GM19372 (cell line): ENCODE measurements around the gene TCF12.

Experiments
- ATAC-seq: cut with Tn5 transposase; IDR thresholded peaks from one replicate; pipeline ENCODE4 v1.9.1; 2021; ENCODE audit warnings: mild to moderate bottlenecking, low read depth, moderate library complexity; ENCODE audit not compliant: unreplicated experiment

TCF12 gene

GRCh38 chr15:57038496-57038895 lies 120.1 kb downstream of the TCF12 start:
- no peak for ATAC-seq

- no peak for ATAC-seq
Observed at GRCh38 chr15:57041416-57041815, 123.0 kb downstream of the TCF12 start.

GRCh38 chr15:57044072-57044702 lies 125.7 kb downstream of the TCF12 start:
- no peak for ATAC-seq

GRCh38 chr15:57044970-57045369 lies 126.5 kb downstream of the TCF12 start:
- ATAC-seq: no peak

- ATAC-seq: peak; percentile 92
Observed at GRCh38 chr15:57045741-57046382, 127.4 kb downstream of the TCF12 start.

- ATAC-seq: no peak
Observed at GRCh38 chr15:57048930-57049549, 130.6 kb downstream of the TCF12 start.

- ATAC-seq: no peak
Observed at GRCh38 chr15:57053470-57053869, 135.0 kb downstream of the TCF12 start.

GRCh38 chr15:57054204-57054750 lies 135.8 kb downstream of the TCF12 start:
- ATAC-seq: no peak

GRCh38 chr15:57056357-57056756 lies 137.9 kb downstream of the TCF12 start:
- ATAC-seq: no peak

- ATAC-seq: no peak
Observed at GRCh38 chr15:57057134-57057930, 138.9 kb downstream of the TCF12 start.

- no peak for ATAC-seq
Observed at GRCh38 chr15:57059026-57059660, 140.7 kb downstream of the TCF12 start.

GRCh38 chr15:57060799-57061198 lies 142.4 kb downstream of the TCF12 start:
- ATAC-seq: no peak

GRCh38 chr15:57061281-57061680 lies 142.8 kb downstream of the TCF12 start:
- ATAC-seq: no peak

- ATAC-seq: no peak
Observed at GRCh38 chr15:57061696-57062095, 143.3 kb downstream of the TCF12 start.

- ATAC-seq: no peak
Observed at GRCh38 chr15:57064033-57064432, 145.6 kb downstream of the TCF12 start.

GRCh38 chr15:57069423-57069822 lies 151.0 kb downstream of the TCF12 start:
- no peak for ATAC-seq

- ATAC-seq: no peak
Observed at GRCh38 chr15:57070674-57071073, 152.2 kb downstream of the TCF12 start.

GRCh38 chr15:57079446-57079845 lies 161.0 kb downstream of the TCF12 start:
- no peak for ATAC-seq

- ATAC-seq: no peak
Observed at GRCh38 chr15:57079931-57080620, 161.6 kb downstream of the TCF12 start.
